ENCODE measurements around the gene NHEJ1. TPM values are rescaled to one million over a fixed set of nuclear protein-coding genes. Genes with fewer than 3 reads are reported as not detected.

The NHEJ1 gene
- total and polyA plus RNA-seq, 9 of the 15 experiments (the other 6 are each of a cell fraction or from before 2014, with no cell fraction given) = 9.0 to 23.7 (median 13.9) TPM

DNA sequence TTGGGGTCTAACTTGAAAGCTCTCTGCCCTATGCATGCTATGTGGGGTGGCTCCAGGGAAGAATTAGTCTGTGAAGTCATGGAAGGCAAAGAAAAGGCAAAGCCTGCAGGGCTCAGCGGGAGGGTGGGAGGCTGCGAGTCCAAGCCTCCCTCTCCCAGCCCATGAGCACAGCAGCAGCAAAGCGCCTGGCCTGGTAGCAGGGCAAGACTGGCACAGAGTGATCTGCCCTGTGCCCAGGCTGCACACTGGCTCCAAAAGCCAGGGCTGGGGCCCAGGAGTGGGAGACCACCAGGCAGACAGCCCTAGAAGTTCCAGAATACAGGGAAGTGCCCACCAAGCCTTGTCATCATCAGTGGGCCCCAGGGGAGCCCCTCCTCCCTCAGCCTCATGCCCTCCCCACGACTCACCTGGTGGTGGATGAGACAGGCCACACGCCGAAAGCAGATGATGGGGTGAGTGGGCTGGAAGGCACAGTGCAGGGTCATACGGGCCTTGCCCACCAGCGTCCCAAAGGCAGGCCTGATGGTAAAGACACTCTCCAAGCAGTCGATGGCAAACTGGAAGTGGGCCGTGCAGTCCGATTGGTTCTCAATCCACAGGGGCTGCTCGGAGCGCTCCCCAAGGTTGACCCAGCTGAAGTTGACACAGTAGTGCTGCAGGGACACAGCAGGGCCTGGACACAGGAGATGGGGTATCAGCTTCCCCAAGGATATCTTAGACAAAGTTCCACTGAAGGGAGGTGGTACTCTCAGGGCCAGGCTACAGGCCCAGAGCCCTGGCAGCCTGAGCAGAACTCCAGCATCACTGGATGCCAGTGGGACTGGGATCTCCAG, 131.4 kb downstream of the NHEJ1 start:
- DNase-seq (ENCODE audit: extremely low read depth in 1 of 4, low spot score in 3 of 4) = no peak
- POLR2A ChIA-PET = interaction anchor here (0.7 to 1.2 kb wide), 4 partner anchors 12 to 500 kb away, joined by 3 to 4 read pairs (median 4); partner anchors contain the start of gene CFAP65

More for the DNA sequence above, 131.4 kb downstream of the NHEJ1 start:
- Histone ChIP-seq H3K4me1 (replicated peaks in 1 of 2; ENCODE audit: control insufficient read depth in 2 of 2, insufficient read depth in 2 of 2, low read length in 2 of 2) (peaks cover 0 to 4% of the 10 kb centered on the region in 2 experiments; a peak in 1 of 5 replicates), H3K79me2 (ENCODE audit: control insufficient read depth, insufficient read depth, low read length) (no peaks in the 10 kb centered on the region), H3K9me3 (replicated peaks; ENCODE audit: control insufficient read depth, insufficient read depth, low read depth, low read length) (no peaks in the 10 kb centered on the region), H2AFZ (ENCODE audit: low read depth, low read length) (no peak overlapping the region), H4K20me1 (replicated peaks; ENCODE audit: control insufficient read depth, insufficient read depth, low read length) (no peaks in the 10 kb centered on the region; the same call in 1 of the 2 replicates), H3K9me1 (ENCODE audit: control insufficient read depth, insufficient read depth, low read length) (no peaks in the 10 kb centered on the region), H3K36me3 (ENCODE audit: control insufficient read depth, insufficient read depth, low read length) (no peaks in the 10 kb centered on the region), H3K27ac (ENCODE audit: extremely low read depth, low read depth, low read length) (no peak overlapping the region), H3K27me3 (ENCODE audit: control insufficient read depth in 2 of 2, insufficient read depth in 2 of 2, low read length in 2 of 2) (peaks cover 5 to 58% of the 10 kb centered on the region in 2 experiments; a peak in 3 of 5 replicates), H3K4me3 (no peak overlapping the region), H3K9ac (ENCODE audit: insufficient read depth in 1 of 2, low read depth in 2 of 2, low read length in 2 of 2) (no peak overlapping the region), H3K4me2 (ENCODE audit: insufficient read depth, low read length) (no peak overlapping the region)
- TF ChIP-seq PRPF4 (IDR thresholded peaks at IDR 0.05; ENCODE audit: insufficient read depth, low read depth, low read length, poor library complexity, severe bottlenecking) (no peak), NR2C1 (IDR thresholded peaks at IDR 0.05) (no peak), NR2C1 (tag; IDR thresholded peaks at IDR 0.05) (no peak), TCFL5 (CRISPR knock-in tag; conservative IDR thresholded peaks at IDR 0.05) (no peak), NRF1 (conservative IDR thresholded peaks at IDR 0.05 in 1 of 2, IDR thresholded peaks at IDR 0.05 in 1 of 2) (no peak), ZNF133 (CRISPR knock-in tag; IDR thresholded peaks at IDR 0.05) (no peak), CHCHD3 (CRISPR knock-in tag; IDR thresholded peaks at IDR 0.05) (no peak), TSC22D4 (tag; IDR thresholded peaks at IDR 0.05) (no peak), NR2F6 (CRISPR knock-in tag; IDR thresholded peaks at IDR 0.05) (no peak), ZNF239 (CRISPR knock-in tag; IDR thresholded peaks at IDR 0.05) (no peak), PTRF (tag; IDR thresholded peaks at IDR 0.05) (no peak), PHF21A (IDR thresholded peaks at IDR 0.05; ENCODE audit: borderline replicate concordance, low read depth) (no peak), ASH1L (IDR thresholded peaks at IDR 0.05; ENCODE audit: borderline replicate concordance, low read depth, partially characterized antibody) (no peak), ZNF75A (CRISPR knock-in tag; IDR thresholded peaks at IDR 0.05) (no peak), CBX3 (IDR thresholded peaks at IDR 0.05; ENCODE audit: borderline replicate concordance in 1 of 2, low read length in 2 of 2) (no peak), SAP30 (IDR thresholded peaks at IDR 0.05; ENCODE audit: borderline replicate concordance, insufficient read depth, low read depth, low read length, poor library complexity, severe bottlenecking) (no peak)
- TF ChIP-seq, protein P1, sequence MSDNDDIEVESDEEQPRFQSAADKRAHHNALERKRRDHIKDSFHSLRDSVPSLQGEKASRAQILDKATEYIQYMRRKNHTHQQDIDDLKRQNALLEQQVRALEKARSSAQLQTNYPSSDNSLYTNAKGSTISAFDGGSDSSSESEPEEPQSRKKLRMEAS (CRISPR knock-in tag; IDR thresholded peaks at IDR 0.05) = no peak
- TF ChIP-seq, protein P2, sequence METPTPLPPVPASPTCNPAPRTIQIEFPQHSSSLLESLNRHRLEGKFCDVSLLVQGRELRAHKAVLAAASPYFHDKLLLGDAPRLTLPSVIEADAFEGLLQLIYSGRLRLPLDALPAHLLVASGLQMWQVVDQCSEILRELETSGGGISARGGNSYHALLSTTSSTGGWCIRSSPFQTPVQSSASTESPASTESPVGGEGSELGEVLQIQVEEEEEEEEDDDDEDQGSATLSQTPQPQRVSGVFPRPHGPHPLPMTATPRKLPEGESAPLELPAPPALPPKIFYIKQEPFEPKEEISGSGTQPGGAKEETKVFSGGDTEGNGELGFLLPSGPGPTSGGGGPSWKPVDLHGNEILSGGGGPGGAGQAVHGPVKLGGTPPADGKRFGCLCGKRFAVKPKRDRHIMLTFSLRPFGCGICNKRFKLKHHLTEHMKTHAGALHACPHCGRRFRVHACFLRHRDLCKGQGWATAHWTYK (CRISPR knock-in tag; IDR thresholded peaks at IDR 0.05) = no peak
- TF ChIP-seq, protein P3, sequence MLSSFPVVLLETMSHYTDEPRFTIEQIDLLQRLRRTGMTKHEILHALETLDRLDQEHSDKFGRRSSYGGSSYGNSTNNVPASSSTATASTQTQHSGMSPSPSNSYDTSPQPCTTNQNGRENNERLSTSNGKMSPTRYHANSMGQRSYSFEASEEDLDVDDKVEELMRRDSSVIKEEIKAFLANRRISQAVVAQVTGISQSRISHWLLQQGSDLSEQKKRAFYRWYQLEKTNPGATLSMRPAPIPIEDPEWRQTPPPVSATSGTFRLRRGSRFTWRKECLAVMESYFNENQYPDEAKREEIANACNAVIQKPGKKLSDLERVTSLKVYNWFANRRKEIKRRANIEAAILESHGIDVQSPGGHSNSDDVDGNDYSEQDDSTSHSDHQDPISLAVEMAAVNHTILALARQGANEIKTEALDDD (IDR thresholded peaks at IDR 0.05) = no peak
- ATAC-seq = peak; percentile 15; the same call in 2 of the 3 replicates
- no TSS peak for BruUV-seq (replicated peaks)
- intact Hi-C loops (cut with micrococcal nuclease) (loop anchor here (1.0 to 2.0 kb wide), 2 partner anchors 90 to 126 kb away; no protein-coding TSS in a partner anchor), in situ Hi-C loops (cut with MboI) (loop anchor here (10.0 kb wide), 1 partner anchor 126 kb away; no protein-coding TSS in a partner anchor)
- CTCF ChIA-PET (ENCODE audit: low intra/inter-chr PET ratio) = interaction anchor here (1.1 to 3.8 kb wide), 3 partner anchors 9 to 126 kb away, joined by 4 to 31 read pairs (median 6); no protein-coding TSS in a partner anchor
- no peak for FAIRE-seq
- WGBS (ENCODE audit: insufficient coverage, low coverage, missing lambda C conversion rate) = 15% methylated on average over 13 of the region's 13 CpGs

Data from K562 (cell line).